ENCODE results near the gene TTYH3.

GRCh38 chr7:2640846-2641316 is 9.1 kb downstream of the TTYH3 start:
- TF ChIP-seq POLR2A (IDR thresholded peaks at IDR 0.05) = no peak
- TF ChIP-seq, protein P1, sequence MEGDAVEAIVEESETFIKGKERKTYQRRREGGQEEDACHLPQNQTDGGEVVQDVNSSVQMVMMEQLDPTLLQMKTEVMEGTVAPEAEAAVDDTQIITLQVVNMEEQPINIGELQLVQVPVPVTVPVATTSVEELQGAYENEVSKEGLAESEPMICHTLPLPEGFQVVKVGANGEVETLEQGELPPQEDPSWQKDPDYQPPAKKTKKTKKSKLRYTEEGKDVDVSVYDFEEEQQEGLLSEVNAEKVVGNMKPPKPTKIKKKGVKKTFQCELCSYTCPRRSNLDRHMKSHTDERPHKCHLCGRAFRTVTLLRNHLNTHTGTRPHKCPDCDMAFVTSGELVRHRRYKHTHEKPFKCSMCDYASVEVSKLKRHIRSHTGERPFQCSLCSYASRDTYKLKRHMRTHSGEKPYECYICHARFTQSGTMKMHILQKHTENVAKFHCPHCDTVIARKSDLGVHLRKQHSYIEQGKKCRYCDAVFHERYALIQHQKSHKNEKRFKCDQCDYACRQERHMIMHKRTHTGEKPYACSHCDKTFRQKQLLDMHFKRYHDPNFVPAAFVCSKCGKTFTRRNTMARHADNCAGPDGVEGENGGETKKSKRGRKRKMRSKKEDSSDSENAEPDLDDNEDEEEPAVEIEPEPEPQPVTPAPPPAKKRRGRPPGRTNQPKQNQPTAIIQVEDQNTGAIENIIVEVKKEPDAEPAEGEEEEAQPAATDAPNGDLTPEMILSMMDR (IDR thresholded peaks at IDR 0.05) = no peak
